ENCODE results near the gene SFTA2. TPM values are rescaled to one million over a fixed set of nuclear protein-coding genes. Genes with fewer than 3 reads are reported as not detected.
"Not testable (repeated sequence)": the region's sequence is repeated elsewhere in the genome, so short reads cannot be mapped to it uniquely, and the experiment has no call there.

The SFTA2 gene
- total RNA-seq, 1 donor from 2014 or later = not detected

DNA sequence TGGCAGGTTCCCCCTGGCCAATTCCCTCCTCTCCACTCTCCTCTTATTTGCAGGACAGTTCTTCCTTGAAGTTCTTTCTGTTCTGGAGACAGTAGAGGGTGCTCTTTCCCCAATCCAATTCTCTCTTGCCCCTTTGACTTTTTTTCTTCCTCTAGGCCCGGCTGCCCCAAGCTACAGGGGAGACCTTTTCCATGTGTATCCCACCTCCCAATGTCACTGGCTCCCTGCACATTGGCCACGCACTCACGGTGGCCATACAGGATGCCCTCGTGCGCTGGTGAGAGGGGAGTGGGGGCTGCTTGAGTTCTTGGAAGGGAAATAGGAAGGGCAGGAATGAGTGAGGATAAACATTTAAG lies 16.4 kb downstream of the SFTA2 start:
- H3K4me1 Mint-ChIP-seq = peaks cover 24% of the 10 kb centered on the region
- TF ChIP-seq, protein P1, sequence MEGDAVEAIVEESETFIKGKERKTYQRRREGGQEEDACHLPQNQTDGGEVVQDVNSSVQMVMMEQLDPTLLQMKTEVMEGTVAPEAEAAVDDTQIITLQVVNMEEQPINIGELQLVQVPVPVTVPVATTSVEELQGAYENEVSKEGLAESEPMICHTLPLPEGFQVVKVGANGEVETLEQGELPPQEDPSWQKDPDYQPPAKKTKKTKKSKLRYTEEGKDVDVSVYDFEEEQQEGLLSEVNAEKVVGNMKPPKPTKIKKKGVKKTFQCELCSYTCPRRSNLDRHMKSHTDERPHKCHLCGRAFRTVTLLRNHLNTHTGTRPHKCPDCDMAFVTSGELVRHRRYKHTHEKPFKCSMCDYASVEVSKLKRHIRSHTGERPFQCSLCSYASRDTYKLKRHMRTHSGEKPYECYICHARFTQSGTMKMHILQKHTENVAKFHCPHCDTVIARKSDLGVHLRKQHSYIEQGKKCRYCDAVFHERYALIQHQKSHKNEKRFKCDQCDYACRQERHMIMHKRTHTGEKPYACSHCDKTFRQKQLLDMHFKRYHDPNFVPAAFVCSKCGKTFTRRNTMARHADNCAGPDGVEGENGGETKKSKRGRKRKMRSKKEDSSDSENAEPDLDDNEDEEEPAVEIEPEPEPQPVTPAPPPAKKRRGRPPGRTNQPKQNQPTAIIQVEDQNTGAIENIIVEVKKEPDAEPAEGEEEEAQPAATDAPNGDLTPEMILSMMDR (IDR thresholded peaks at IDR 0.05; ENCODE audit: unreplicated experiment) = peak; percentile 29

DNA sequence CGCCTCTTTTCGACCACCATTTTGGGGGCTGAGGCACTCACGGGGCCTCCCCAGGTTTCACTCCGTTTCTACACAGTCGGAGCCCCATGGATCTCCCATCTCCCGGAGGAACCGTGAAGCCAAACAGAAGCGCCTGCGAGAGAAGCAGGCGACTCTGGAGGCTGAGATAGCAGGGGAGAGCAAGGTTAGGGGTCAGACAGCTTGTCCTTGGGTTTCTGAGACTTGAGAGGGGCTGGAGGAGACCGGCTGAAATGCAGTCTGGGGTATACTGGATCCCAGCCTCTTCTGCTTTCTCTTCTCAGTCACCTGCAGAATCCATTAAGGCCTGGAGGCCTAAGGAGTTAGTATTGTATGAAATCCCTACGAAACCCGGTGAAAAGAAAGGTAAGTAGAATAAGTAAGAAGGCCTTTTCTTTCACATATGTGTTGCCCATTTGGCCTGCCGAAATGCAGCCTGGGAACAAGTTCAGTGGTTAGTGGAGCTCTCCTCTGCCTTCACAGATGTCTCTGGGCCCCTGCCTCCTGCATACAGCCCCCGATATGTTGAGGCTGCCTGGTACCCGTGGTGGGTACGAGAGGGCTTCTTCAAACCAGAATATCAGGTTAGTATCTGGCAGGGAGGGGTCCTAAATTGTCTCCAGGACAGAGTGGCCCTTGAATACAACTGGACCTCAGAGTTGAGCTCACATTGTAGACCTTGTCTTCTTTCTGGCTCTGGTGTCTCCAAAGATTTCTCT lies 16.9 kb downstream of the SFTA2 start:
- Mint-ChIP-seq H3K9me3 (no peaks in the 10 kb centered on the region), H3K36me3 (peaks cover 27% of the 10 kb centered on the region), H3K27ac (peak overlapping the region; percentile 99), H3K4me1 (peaks cover 24% of the 10 kb centered on the region), H3K27me3 (ENCODE audit: low read depth) (no peaks in the 10 kb centered on the region), H3K4me3 (peak overlapping the region; percentile 87)
- TF ChIP-seq, protein P1 (IDR thresholded peaks at IDR 0.05; ENCODE audit: unreplicated experiment) = no peak
- no peak for DNase-seq (ENCODE audit: low spot score in 2 of 2, unreplicated experiment in 2 of 2)

More for the DNA sequence above, 16.4 kb downstream of the SFTA2 start:
- H3K4me3 Mint-ChIP-seq = peak overlapping the region; percentile 87
- H3K27me3 Mint-ChIP-seq (ENCODE audit: low read depth) = no peaks in the 10 kb centered on the region
- no peak for DNase-seq (ENCODE audit: low spot score in 2 of 2, unreplicated experiment in 2 of 2)
- H3K36me3 Mint-ChIP-seq = peaks cover 29% of the 10 kb centered on the region
- H3K27ac Mint-ChIP-seq = no peak overlapping the region
- H3K9me3 Mint-ChIP-seq = no peaks in the 10 kb centered on the region

DNA sequence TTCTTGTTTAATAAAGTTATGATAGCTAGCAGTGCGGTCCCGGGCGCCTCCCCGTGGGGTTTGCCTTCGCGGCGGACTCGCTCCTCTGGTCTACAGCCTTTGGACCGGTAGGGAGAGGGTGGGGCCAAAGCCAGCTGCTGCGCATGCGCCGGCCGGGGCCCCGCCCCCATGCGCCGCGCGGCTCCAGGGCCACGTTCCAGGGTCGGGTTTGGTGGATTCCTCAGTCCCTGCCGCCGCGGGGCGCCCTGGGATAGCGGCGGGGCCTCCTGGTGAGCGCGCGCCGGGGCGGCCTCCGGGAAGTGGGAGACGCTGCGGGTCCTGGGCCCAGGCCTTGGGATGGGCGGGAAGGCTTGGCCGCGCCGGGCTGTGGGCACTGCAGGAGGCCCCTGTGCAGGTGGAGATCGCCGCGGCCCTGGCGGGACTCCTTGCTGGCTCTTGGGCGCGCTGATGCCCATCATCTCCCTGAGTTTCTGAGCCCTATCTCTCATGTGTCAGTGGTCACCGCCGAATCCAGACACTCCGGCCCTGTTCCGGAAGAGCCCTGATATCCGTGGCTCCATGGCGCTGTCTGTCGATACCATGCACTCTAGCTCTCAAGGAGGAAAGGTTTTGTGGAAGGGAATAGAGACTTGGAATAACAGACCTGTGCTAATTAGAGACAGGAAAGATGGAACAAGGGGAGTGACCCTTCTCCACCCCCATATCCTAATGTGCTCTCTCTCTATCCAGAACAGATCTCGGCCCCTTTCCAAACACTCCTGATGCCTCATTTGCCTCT lies 17.7 kb downstream of the SFTA2 start, which contains the start of gene VARS2:
TSS of gene VARS2 (plus strand) at position 163 of the 778 bp plus-strand sequence. CDS start at position 762, 599 bp downstream.
- peak within 1 kb of the TSS; percentile 87 for H3K4me3 Mint-ChIP-seq
- no peaks in the 10 kb centered on the region for H3K9me3 Mint-ChIP-seq
- TF ChIP-seq, protein P1 (IDR thresholded peaks at IDR 0.05; ENCODE audit: unreplicated experiment) = no peak
- H3K4me1 Mint-ChIP-seq = peaks cover 24% of the 10 kb centered on the region
- H3K36me3 Mint-ChIP-seq = peaks cover 21% of the 10 kb centered on the region
- peak within 1 kb of the TSS; percentile 99 for H3K27ac Mint-ChIP-seq
- H3K27me3 Mint-ChIP-seq (ENCODE audit: low read depth) = no peaks in the 10 kb centered on the region
- DNase-seq (ENCODE audit: low spot score in 2 of 2, unreplicated experiment in 2 of 2) = peak; percentile 88 to 98

DNA sequence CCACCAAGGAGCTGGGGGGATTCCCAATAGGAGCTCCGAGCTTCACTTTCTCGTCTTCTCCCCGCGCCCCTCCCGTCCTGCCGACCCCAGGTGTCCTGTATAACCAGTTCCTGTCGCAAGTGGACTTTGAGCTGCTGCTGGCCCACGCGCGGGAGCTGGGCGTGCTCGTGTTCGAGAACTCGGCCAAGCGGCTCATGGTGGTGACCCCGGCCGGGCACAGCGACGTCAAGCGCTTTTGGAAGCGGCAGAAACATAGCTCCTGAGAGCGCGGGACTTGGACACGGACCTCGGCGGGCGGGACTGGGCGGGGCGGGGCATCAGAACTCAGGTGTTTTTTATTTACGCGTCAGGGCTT lies 18.3 kb downstream of the SFTA2 start:
- peaks cover 30% of the 10 kb centered on the region for H3K4me1 Mint-ChIP-seq
- DNase-seq (ENCODE audit: low spot score in 2 of 2, unreplicated experiment in 2 of 2) = no peak
- TF ChIP-seq, protein P1 (IDR thresholded peaks at IDR 0.05; ENCODE audit: unreplicated experiment) = no peak
- H3K4me3 Mint-ChIP-seq = peak overlapping the region; percentile 87
- no peaks in the 10 kb centered on the region for H3K27me3 Mint-ChIP-seq (ENCODE audit: low read depth)
- H3K27ac Mint-ChIP-seq = peak overlapping the region; percentile 76
- peaks cover 21% of the 10 kb centered on the region for H3K36me3 Mint-ChIP-seq
- no peaks in the 10 kb centered on the region for H3K9me3 Mint-ChIP-seq

DNA sequence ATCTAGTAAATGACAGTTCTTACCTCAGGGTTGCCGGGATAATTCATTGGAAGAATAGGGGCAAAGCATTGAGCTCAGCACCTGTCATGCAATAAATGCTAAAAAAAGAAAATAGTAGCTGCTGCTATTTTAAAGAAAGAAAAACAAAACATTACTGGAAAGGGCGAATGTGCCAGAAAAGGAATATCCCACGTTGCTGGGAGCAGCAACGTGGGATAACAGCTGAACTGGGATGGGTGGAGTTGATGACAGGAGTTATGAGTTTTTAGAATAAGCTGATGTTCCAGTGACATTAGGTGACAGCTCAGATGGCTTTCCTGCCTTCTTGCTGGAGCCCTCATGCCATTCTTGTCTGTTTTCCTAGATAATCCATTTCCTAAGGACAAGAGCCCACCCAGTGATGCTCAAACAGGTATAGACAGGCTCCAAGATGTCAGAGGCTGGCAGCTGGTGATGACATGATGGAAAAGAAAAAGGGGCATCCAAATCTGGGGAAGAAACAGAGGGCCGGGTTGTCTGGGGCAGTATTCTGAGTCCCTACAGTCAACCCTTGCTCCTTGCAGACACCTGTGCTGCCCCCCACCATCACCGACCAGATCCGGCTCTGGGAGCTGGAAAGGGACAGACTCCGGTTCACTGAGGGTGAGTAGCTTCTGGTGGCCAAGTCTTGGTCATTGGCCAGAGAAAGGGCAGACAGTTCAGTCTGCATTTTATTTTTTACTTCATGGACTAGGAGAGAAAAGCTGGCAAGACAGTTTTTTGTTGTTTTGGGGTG lies 19.0 kb downstream of the SFTA2 start:
- Mint-ChIP-seq H3K9me3 (no peaks in the 10 kb centered on the region), H3K27me3 (ENCODE audit: low read depth) (no peaks in the 10 kb centered on the region), H3K27ac (peak overlapping the region; percentile 70), H3K4me3 (peak overlapping the region; percentile 87), H3K36me3 (peaks cover 21% of the 10 kb centered on the region), H3K4me1 (peaks cover 34% of the 10 kb centered on the region)
- TF ChIP-seq, protein P1 (IDR thresholded peaks at IDR 0.05; ENCODE audit: unreplicated experiment) = no peak
- DNase-seq (ENCODE audit: low spot score in 2 of 2, unreplicated experiment in 2 of 2) = no peak

DNA sequence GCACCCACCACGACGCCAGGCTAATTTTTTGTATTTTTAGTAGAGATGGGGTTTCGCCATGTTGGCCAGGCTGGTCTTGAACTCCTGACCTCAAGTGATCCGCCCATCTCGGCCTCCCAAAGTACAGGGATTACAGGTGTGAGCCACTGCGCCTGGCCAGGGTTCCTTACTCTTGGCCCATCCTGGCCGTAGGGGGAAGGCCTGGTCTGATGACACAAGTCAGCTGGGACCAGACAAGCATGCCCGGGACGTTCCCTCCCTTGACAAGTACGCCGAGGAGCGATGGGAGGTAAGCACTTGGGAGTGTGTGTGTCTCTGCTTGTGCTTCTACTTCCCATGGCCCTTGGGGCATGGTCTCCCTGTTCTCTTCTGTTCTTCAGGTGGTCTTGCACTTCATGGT lies 21.5 kb downstream of the SFTA2 start:
- not testable (repeated sequence) for H3K27ac Mint-ChIP-seq; H3K27me3 Mint-ChIP-seq (ENCODE audit: low read depth); H3K9me3 Mint-ChIP-seq; H3K4me3 Mint-ChIP-seq; DNase-seq (ENCODE audit: low spot score in 2 of 2, unreplicated experiment in 2 of 2)
- peaks cover 11% of the 10 kb centered on the region for H3K36me3 Mint-ChIP-seq
- peaks cover 22% of the 10 kb centered on the region for H3K4me1 Mint-ChIP-seq

Measured in mesothelial cell of epicardium (in vitro differentiated cells).